GM12891 (cell line): ENCODE measurements around the gene ZNF346.

Experiments
- DNase-seq: peaks from one replicate; pipeline ENCODE4 v3.0.0; 2011; ENCODE audit warnings: low spot score; ENCODE audit not compliant: insufficient read length
- FAIRE-seq: peaks from 2 replicates; lab custom pipeline; 2011; peaks lifted over from hg19 to GRCh38; lab: Jason Lieb, UNC
- PAX5 ChIP-seq: IDR thresholded peaks from 2 replicates; pipeline ENCODE4 v1.6.1; 2011; ENCODE audit warnings: low read length, moderate library complexity, mild to moderate bottlenecking; ENCODE audit not compliant: insufficient read depth, severe bottlenecking
- POLR2A ChIP-seq: IDR thresholded peaks from 2 replicates; pipeline ENCODE4 v1.6.1; 2011; ENCODE audit warnings: low read depth, low read length, control low read depth
- POLR2AphosphoS5 ChIP-seq: IDR thresholded peaks from 2 replicates; pipeline ENCODE4 v1.6.1; 2011; ENCODE audit warnings: low read depth, low read length, control low read depth
- POU2F2 ChIP-seq: IDR thresholded peaks from 2 replicates; pipeline ENCODE4 v1.6.1; 2011; ENCODE audit warnings: low read depth, mild to moderate bottlenecking, control low read depth, low read length, moderate library complexity
- SPI1 ChIP-seq: IDR thresholded peaks from 2 replicates; pipeline ENCODE4 v1.6.1; 2011; ENCODE audit warnings: low read depth, low read length, control low read depth
- TAF1 ChIP-seq: IDR thresholded peaks from 2 replicates; pipeline ENCODE4 v1.6.1; 2011; ENCODE audit warnings: low read depth, low read length, control low read depth

The ZNF346 gene

DNA sequence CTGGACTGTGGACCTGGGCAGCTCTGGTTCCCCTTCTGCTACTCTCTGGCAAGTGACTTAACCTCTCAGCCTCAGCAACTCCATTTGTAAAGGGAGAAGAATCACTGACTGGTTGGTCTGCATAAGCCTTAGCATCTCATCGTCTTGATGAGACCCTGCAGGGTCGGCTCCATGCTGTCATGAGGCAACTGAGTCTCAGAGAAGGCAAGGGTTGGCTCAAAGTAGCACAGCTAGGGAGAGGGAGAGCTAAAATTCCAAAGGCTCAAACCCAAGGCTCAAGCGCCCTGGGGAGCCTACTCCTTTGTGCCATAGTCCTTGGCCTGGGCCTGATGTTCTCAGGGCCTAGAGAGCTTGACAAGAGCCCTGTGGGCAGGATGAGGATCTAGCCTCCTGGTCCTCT lies 68.7 kb downstream of the ZNF346 start:
- no peak for DNase-seq
- FAIRE-seq = no peak
- TF ChIP-seq POU2F2 = no peak
- no peak for TF ChIP-seq PAX5
- no peak for TF ChIP-seq SPI1
- no peak for TF ChIP-seq POLR2AphosphoS5
- no peak for TF ChIP-seq TAF1
- no peak for TF ChIP-seq POLR2A

DNA sequence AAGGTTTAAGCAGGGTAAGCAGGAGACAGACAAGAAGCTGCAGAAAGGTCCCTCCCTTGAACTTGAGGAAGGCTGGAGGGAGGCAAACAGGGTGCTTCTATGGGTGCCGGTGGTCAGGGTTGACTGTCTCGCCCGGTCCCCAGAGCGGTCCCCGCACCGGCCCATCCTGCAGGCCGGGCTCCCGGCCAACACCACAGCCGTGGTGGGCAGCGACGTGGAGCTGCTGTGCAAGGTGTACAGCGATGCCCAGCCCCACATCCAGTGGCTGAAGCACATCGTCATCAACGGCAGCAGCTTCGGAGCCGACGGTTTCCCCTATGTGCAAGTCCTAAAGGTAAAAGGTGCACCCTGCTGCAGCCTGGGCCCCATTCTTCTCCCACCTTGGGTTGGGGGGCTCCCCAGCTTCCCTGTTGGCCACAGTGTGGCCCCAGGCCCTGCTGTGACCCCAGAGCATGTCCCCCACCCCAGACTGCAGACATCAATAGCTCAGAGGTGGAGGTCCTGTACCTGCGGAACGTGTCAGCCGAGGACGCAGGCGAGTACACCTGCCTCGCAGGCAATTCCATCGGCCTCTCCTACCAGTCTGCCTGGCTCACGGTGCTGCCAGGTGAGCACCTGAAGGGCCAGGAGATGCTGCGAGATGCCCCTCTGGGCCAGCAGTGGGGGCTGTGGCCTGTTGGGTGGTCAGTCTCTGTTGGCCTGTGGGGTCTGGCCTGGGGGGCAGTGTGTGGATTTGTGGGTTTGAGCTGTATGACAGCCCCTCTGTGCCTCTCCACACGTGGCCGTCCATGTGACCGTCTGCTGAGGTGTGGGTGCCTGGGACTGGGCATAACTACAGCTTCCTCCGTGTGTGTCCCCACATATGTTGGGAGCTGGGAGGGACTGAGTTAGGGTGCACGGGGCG lies 69.9 kb downstream of the ZNF346 start:
- no peak for DNase-seq
- FAIRE-seq = no peak
- TF ChIP-seq PAX5 (no peak), POU2F2 (no peak), TAF1 (no peak), SPI1 (no peak)

DNA sequence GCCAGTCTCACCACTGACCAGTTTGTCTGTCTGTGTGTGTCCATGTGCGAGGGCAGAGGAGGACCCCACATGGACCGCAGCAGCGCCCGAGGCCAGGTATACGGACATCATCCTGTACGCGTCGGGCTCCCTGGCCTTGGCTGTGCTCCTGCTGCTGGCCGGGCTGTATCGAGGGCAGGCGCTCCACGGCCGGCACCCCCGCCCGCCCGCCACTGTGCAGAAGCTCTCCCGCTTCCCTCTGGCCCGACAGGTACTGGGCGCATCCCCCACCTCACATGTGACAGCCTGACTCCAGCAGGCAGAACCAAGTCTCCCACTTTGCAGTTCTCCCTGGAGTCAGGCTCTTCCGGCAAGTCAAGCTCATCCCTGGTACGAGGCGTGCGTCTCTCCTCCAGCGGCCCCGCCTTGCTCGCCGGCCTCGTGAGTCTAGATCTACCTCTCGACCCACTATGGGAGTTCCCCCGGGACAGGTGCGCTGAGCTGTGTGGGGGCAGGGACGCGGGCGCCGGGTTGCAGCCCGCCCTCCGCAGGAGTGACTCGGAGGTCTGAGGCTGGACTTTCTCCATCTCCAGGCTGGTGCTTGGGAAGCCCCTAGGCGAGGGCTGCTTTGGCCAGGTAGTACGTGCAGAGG lies 70.7 kb downstream of the ZNF346 start:
- FAIRE-seq (no peak), DNase-seq (no peak)
- TF ChIP-seq POU2F2 (no peak), TAF1 (no peak), POLR2A (no peak), SPI1 (no peak), PAX5 (no peak), POLR2AphosphoS5 (no peak)

DNA sequence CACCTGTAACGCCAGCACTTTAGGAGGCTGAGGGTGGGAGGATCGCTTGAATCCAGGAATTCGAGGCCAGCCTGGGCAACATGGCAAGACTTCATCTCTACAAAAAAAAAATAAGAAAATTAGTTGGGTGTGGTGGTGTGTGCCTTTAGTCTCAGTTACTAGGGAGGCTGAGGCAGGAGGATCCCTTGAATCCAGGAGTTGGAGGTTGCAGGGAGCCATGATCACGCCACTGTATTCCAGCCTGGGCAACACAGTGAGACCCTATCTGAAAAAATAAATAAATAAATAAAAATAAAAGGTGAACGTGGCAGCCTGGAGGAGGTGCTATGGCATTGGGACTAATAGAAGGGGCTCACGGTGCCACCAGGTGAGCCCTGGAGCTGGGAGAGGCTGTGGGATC lies 71.3 kb downstream of the ZNF346 start:
- TF ChIP-seq POLR2AphosphoS5 (no peak), TAF1 (no peak), POU2F2 (no peak), SPI1 (no peak), PAX5 (no peak), POLR2A (no peak)
- DNase-seq = no peak
- no peak for FAIRE-seq

DNA sequence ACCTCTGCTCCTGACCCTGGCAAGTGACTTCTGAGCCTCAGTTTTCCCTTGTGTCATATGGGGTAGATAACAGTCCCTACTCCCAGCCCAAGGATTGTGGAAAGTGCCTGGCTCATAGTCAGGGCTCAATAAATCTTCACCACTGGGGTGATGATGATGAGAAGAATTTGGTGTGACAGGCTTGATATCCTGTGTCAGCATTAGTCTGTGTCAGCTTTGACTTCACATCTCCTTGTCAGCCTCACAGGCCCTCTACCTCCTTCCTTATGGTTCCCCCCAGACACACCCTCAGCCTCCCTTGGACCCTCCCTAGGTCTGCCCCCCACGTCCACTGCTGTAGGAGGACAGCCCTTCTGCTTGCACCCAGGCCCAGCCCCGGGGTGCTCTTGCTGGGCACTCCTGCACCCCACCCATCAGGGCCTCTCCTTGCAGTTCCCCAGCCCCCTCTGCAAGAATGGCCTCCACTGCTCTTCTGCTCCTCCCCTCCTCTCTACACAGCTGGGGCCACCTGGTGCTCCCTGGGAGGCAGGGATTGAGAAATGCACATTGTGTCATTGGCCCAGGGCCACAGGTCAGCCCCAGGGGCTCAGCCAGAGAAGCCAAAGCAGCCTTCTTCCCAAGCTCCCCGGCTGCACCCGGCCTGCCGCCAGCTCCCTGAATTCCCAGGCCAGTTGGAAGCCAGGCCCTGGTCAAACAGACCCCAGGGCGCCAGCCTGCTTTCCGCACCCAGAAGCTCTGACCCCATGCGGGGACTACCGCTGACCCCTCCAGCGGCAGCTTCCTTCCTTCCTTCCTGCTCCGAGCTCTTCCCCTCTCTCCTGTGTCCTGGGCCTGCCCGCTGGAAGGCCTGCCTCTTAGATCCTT lies 72.0 kb downstream of the ZNF346 start:
- DNase-seq (no peak), FAIRE-seq (no peak)
- no peak for TF ChIP-seq TAF1
- TF ChIP-seq POU2F2 = no peak
- no peak for TF ChIP-seq SPI1
- no peak for TF ChIP-seq PAX5
- TF ChIP-seq POLR2AphosphoS5 = no peak

DNA sequence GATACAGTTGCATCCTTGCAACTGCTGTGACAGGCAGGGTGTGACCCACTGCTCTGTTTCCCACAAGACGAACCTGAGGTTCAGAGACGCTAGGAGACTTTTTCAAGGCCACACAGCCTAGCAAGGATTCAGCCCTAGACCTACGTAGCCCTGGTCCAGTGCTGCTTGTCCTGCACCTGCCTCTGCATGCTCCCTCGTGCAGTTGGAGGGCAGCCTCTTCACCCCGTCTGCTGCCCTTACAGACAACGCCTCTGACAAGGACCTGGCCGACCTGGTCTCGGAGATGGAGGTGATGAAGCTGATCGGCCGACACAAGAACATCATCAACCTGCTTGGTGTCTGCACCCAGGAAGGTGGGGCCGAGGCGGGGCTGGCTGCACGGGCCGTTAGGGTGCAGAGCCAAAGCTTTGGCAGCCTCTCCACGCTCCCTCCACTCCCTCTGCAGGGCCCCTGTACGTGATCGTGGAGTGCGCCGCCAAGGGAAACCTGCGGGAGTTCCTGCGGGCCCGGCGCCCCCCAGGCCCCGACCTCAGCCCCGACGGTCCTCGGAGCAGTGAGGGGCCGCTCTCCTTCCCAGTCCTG lies 72.7 kb downstream of the ZNF346 start:
- TF ChIP-seq PAX5 (no peak), POU2F2 (no peak), SPI1 (no peak), TAF1 (no peak), POLR2AphosphoS5 (no peak), POLR2A (no peak)
- DNase-seq (no peak), FAIRE-seq (no peak)

DNA sequence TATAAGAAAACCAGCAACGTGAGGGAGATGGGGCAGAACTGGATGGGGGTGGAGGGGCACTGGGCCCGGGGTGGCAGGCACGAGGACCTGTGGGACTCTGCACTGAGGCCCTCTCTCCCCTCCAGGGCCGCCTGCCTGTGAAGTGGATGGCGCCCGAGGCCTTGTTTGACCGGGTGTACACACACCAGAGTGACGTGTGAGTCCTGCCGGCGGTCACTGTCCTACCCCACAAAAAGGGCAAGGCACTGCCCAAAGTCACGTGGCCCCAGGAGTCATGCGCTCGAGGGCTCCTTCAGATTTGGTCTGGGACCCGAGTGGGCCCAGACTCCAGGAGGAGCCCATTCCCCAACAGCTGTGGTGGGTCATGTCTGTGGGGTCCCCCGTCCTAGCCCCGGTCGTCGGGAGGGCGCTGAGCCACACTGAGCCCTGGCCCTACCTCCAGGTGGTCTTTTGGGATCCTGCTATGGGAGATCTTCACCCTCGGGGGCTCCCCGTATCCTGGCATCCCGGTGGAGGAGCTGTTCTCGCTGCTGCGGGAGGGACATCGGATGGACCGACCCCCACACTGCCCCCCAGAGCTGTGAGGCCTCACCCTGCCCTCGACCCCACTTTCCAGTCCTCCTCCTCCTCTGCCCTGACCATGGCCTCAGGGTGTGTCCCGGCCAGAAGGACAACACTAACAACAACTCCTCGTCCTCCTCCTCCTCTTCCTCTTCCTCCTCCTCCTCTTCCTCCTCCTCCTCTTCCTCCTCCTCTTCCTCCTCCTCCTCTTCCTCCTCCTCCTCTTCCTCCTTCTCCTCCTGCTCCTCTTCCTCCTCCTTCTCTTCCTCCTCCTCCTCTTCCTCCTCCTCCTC lies 73.9 kb downstream of the ZNF346 start:
- DNase-seq = no peak
- no peak for TF ChIP-seq POLR2A
- TF ChIP-seq POLR2AphosphoS5 = no peak
- no peak for TF ChIP-seq SPI1
- no peak for TF ChIP-seq POU2F2
- no peak for TF ChIP-seq TAF1
- TF ChIP-seq PAX5 = no peak
- FAIRE-seq = no peak
